Measurements from ENCODE around the gene ASAP3.

The ASAP3 gene

GRCh38 chr1:23450894-23451293 lies 33.1 kb downstream of the ASAP3 start:
- DNase-seq (ENCODE audit: extremely low read depth in 1 of 2, low read depth in 1 of 2): no peak

GRCh38 chr1:23449958-23450357 lies 34.0 kb downstream of the ASAP3 start:
- DNase-seq (ENCODE audit: extremely low read depth in 1 of 2, low read depth in 1 of 2): no peak

GRCh38 chr1:23449306-23449705 lies 34.7 kb downstream of the ASAP3 start:
- DNase-seq (ENCODE audit: extremely low read depth in 1 of 2, low read depth in 1 of 2): no peak

- no peak for DNase-seq (ENCODE audit: extremely low read depth in 1 of 2, low read depth in 1 of 2)
Measured at GRCh38 chr1:23448846-23449245, 35.1 kb downstream of the ASAP3 start.

- no peak for DNase-seq (ENCODE audit: extremely low read depth in 1 of 2, low read depth in 1 of 2)
Measured at GRCh38 chr1:23446661-23447310, 37.2 kb downstream of the ASAP3 start.

GRCh38 chr1:23444596-23445390 lies 39.2 kb downstream of the ASAP3 start:
- no peak for DNase-seq (ENCODE audit: extremely low read depth in 1 of 2, low read depth in 1 of 2)

- no peak for DNase-seq (ENCODE audit: extremely low read depth in 1 of 2, low read depth in 1 of 2)
Measured at GRCh38 chr1:23444104-23444533, 39.9 kb downstream of the ASAP3 start.

GRCh38 chr1:23442751-23443150 lies 41.2 kb downstream of the ASAP3 start:
- no peak for DNase-seq (ENCODE audit: extremely low read depth in 1 of 2, low read depth in 1 of 2)

GRCh38 chr1:23441446-23442148 lies 42.4 kb downstream of the ASAP3 start:
- no peak for DNase-seq (ENCODE audit: extremely low read depth in 1 of 2, low read depth in 1 of 2)

GRCh38 chr1:23438545-23438944 lies 45.4 kb downstream of the ASAP3 start:
- DNase-seq (ENCODE audit: extremely low read depth in 1 of 2, low read depth in 1 of 2): no peak

- no peak for DNase-seq (ENCODE audit: extremely low read depth in 1 of 2, low read depth in 1 of 2)
Measured at GRCh38 chr1:23437355-23437664, 46.7 kb downstream of the ASAP3 start.

GRCh38 chr1:23436520-23437354 lies 47.2 kb downstream of the ASAP3 start:
- peak in 1 of 2 donors; percentile 30 for DNase-seq (ENCODE audit: extremely low read depth in 1 of 2, low read depth in 1 of 2)

- no peak for DNase-seq (ENCODE audit: extremely low read depth in 1 of 2, low read depth in 1 of 2)
Measured at GRCh38 chr1:23434260-23434775, 49.7 kb downstream of the ASAP3 start.

GRCh38 chr1:23433122-23433521 lies 50.9 kb downstream of the ASAP3 start:
- DNase-seq (ENCODE audit: extremely low read depth in 1 of 2, low read depth in 1 of 2): no peak

GRCh38 chr1:23431431-23431830 lies 52.5 kb downstream of the ASAP3 start:
- DNase-seq (ENCODE audit: extremely low read depth in 1 of 2, low read depth in 1 of 2): no peak

- DNase-seq (ENCODE audit: extremely low read depth in 1 of 2, low read depth in 1 of 2): no peak
Measured at GRCh38 chr1:23430803-23431202, 53.2 kb downstream of the ASAP3 start.

- no peak for DNase-seq (ENCODE audit: extremely low read depth in 1 of 2, low read depth in 1 of 2)
Measured at GRCh38 chr1:23428136-23428905, 55.7 kb downstream of the ASAP3 start.

GRCh38 chr1:23427550-23427949 lies 56.4 kb downstream of the ASAP3 start:
- DNase-seq (ENCODE audit: extremely low read depth in 1 of 2, low read depth in 1 of 2): no peak

GRCh38 chr1:23426828-23427227 lies 57.2 kb downstream of the ASAP3 start:
- no peak for DNase-seq (ENCODE audit: extremely low read depth in 1 of 2, low read depth in 1 of 2)

GRCh38 chr1:23425193-23425494 lies 58.8 kb downstream of the ASAP3 start:
- DNase-seq (ENCODE audit: extremely low read depth in 1 of 2, low read depth in 1 of 2): no peak
